ENCODE results near the gene ZBTB7B. TPM values are rescaled to one million over a fixed set of nuclear protein-coding genes. Genes with fewer than 3 reads are reported as not detected.
"Not testable (repeated sequence)": the region's sequence is repeated elsewhere in the genome, so short reads cannot be mapped to it uniquely, and the experiment has no call there.

Gene ZBTB7B
- total and polyA plus RNA-seq, 7 experiments from 2014 or later, result 3.0 to 139 (median 57.2) TPM

DNA sequence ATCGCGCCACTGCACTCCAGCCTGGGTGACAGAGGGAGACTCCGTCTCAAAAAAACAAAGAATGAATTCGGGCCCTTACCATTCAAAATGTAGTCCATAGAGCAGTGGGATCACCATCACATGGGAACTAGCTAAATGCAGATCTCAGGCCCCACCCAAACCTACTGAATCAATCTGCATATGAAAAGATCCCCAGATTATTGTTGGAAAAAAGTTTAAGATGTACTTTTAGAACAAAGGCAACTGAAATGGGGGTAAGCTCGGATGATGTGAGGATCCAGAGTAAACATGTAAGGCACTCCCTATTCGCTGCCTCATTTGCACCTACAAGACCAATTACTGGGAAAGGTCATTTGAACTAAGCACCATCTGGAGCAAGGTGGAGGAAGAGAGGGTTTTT, 20.3 kb upstream of the ZBTB7B start:
- DNase-seq (no peak), ATAC-seq (no peak)
- Histone ChIP-seq H3K9me3 (ENCODE audit: control insufficient read depth in 2 of 3, low read length in 3 of 3) (no peaks in the 10 kb centered on the region), H3K4me3 (ENCODE audit: low read length) (peak overlapping the region; percentile 64), H3K27ac (ENCODE audit: low read depth, low read length) (peak overlapping the region; percentile 73), H3K27me3 (ENCODE audit: control insufficient read depth in 2 of 2, insufficient read depth in 2 of 2, low read length in 2 of 2) (no peaks in the 10 kb centered on the region), H3K4me1 (ENCODE audit: control insufficient read depth in 2 of 2, insufficient read depth in 2 of 2, low read length in 2 of 2) (peaks cover 12 to 13% of the 10 kb centered on the region in 2 donors), H3K36me3 (ENCODE audit: control insufficient read depth in 2 of 3, insufficient read depth in 3 of 3, low read length in 3 of 3) (peaks cover 0 to 6% (median 0%) of the 10 kb centered on the region in 3 experiments)
- ChIA-PET POLR2A (interaction anchor here (0.6 to 3.6 kb wide), 15 partner anchors 12 to 539 kb away, joined by 3 to 30 read pairs (median 9); partner anchors contain the start of genes ADAM15, KRTCAP2, LENEP and PBXIP1), CTCF (interaction anchor here (1.0 to 3.1 kb wide), 7 partner anchors 12 to 79 kb away, joined by 4 to 18 read pairs (median 5); partner anchors contain the start of gene SHC1)
- Mint-ChIP-seq H3K27ac (peak overlapping the region in 1 of 9 donors; percentile 41), H3K4me1 (peaks cover 0 to 30% (median 5%) of the 10 kb centered on the region in 7 donors), H3K36me3 (peaks cover 0 to 13% (median 0%) of the 10 kb centered on the region in 5 donors), H3K9me3 (no peaks in the 10 kb centered on the region), H3K27me3 (no peaks in the 10 kb centered on the region), H3K4me3 (no peak overlapping the region)
- intact Hi-C loops (cut with micrococcal nuclease), result loop anchor here (2.0 to 5.0 kb wide), 2 partner anchors 34 to 765 kb away; no protein-coding TSS in a partner anchor

DNA sequence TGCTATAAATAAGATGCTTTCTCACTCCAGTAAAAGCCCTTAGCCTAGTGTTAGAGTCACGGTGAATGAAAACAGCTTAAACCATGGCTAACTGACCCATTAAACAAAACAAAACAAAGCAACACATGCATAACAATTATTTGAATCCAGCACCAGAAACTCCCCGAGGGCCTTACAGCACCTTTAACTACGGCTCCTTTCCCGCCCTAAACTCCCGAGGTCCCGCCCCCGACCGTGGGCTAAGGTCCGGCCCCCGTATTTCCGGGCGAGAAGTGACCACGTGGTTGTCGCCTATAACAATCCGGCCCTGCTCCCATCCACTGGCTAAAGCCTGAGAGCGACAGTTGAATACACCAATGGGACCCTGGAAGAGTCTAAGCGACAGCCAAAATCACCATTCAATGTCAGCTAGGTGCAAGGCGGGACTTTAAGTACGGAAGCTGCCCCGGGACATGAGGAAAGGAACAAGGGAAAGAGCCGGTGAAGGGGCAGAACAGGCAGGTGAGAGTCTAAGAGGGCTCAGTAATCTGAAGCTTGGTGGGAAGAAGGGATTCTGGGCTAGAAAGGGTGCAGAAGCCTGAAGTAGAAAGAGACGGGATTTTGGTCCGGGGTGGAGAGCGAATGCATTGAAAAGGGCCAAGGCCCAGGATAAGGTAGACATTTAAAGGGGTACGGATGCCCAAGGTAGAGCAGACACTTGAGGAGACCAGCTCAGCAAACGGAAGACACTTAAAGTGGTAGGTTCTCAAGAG, 19.5 kb upstream of the ZBTB7B start, which contains the start of gene FLAD1:
TSS of gene FLAD1 (plus strand) at position 448 of the 752 bp plus-strand sequence. CDS start 351 bp downstream, outside the sequence.
- peak; percentile 99 for ATAC-seq
- peak within 1 kb of the TSS; percentile 77 for H3K27ac ChIP-seq (ENCODE audit: low read depth, low read length)
- Mint-ChIP-seq H3K27ac (peak within 1 kb of the TSS in 3 of 9 donors; percentile 38 to 55 (median 41)), H3K9me3 (no peaks in the 10 kb centered on the region), H3K27me3 (no peaks in the 10 kb centered on the region), H3K4me3 (no peak within 1 kb of the TSS), H3K4me1 (peaks cover 0 to 24% (median 4%) of the 10 kb centered on the region in 7 donors), H3K36me3 (peaks cover 0 to 14% (median 0%) of the 10 kb centered on the region in 5 donors)
- peaks cover 0 to 13% (median under 1%) of the 10 kb centered on the region in 3 experiments for H3K36me3 ChIP-seq (ENCODE audit: control insufficient read depth in 2 of 3, insufficient read depth in 3 of 3, low read length in 3 of 3)
- POLR2A ChIA-PET, result interaction anchor here (0.6 to 3.6 kb wide), 21 partner anchors 9 to 540 kb away, joined by 3 to 30 read pairs (median 8); partner anchors contain the start of genes ADAM15, CKS1B, KRTCAP2 and LENEP
- CTCF ChIA-PET, result interaction anchor here (0.8 to 3.1 kb wide), 13 partner anchors 11 to 802 kb away, joined by 3 to 18 read pairs (median 4); partner anchors contain the start of genes PMVK, PYGO2 and SHC1
- H3K9me3 ChIP-seq (ENCODE audit: control insufficient read depth in 2 of 3, low read length in 3 of 3), result no peaks in the 10 kb centered on the region
- peak within 1 kb of the TSS; percentile 64 for H3K4me3 ChIP-seq (ENCODE audit: low read length)
- peaks cover 12 to 13% of the 10 kb centered on the region in 2 donors for H3K4me1 ChIP-seq (ENCODE audit: control insufficient read depth in 2 of 2, insufficient read depth in 2 of 2, low read length in 2 of 2)
- no peaks in the 10 kb centered on the region for H3K27me3 ChIP-seq (ENCODE audit: control insufficient read depth in 2 of 2, insufficient read depth in 2 of 2, low read length in 2 of 2)
- intact Hi-C loops (cut with micrococcal nuclease), result loop anchor here (1.0 to 5.0 kb wide), 10 partner anchors 9 to 764 kb away; partner anchors contain the start of genes CKS1B (in 2 of the 2), PBXIP1 (in 1 of the 2), PYGO2 (in 1 of the 2) and ZBTB7B (in 1 of the 2)
- DNase-seq, result peak; percentile 71 to 98 (median 95)

DNA sequence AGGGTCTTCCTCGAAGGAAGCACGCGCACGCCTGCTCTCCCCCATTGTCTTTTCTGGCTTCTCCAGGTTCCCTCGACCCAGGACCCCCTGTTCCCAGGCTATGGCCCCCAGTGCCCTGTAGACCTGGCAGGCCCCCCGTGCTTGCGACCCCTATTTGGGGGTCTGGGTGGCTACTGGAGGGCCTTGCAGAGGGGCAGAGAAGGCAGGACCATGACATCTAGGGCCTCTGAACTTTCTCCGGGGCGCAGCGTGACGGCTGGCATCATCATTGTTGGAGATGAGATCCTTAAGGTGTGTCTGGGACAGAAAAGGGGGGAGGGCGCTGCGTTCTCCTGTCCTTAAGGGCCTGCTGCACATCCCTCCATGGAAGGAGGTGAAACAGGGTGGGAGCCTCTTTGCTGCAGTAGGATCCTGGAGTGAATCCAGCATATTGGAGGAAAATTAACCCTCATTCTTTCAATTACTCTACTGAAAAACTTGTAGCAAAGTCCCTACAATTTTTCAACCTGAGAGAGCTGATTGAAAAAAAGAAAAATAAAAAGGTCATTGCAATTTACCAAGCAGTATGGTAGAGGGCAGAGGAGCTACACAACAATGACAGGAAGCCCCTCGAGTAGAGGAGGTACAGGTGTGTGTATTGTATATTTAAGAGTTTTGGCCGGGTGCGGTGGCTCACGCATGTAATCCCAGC, 18.7 kb upstream of the ZBTB7B start:
- Histone ChIP-seq H3K27ac (ENCODE audit: low read depth, low read length) (peak overlapping the region; percentile 77), H3K27me3 (ENCODE audit: control insufficient read depth in 2 of 2, insufficient read depth in 2 of 2, low read length in 2 of 2) (no peaks in the 10 kb centered on the region), H3K4me1 (ENCODE audit: control insufficient read depth in 2 of 2, insufficient read depth in 2 of 2, low read length in 2 of 2) (peaks cover 15 to 16% of the 10 kb centered on the region in 2 donors), H3K9me3 (ENCODE audit: control insufficient read depth in 2 of 3, low read length in 3 of 3) (no peaks in the 10 kb centered on the region), H3K36me3 (ENCODE audit: control insufficient read depth in 2 of 3, insufficient read depth in 3 of 3, low read length in 3 of 3) (peaks cover 3 to 22% (median 7%) of the 10 kb centered on the region in 3 experiments), H3K4me3 (ENCODE audit: low read length) (peak overlapping the region; percentile 64)
- ATAC-seq, result no peak
- intact Hi-C loops (cut with micrococcal nuclease), result loop anchor here (1.0 to 5.0 kb wide), 10 partner anchors 10 to 763 kb away; partner anchors contain the start of genes CKS1B (in 2 of the 2), PBXIP1 (in 1 of the 2), PYGO2 (in 1 of the 2) and ZBTB7B (in 1 of the 2)
- POLR2A ChIA-PET, result interaction anchor here (0.7 to 3.6 kb wide), 22 partner anchors 10 to 189 kb away, joined by 3 to 30 read pairs (median 7); partner anchors contain the start of genes ADAM15, CKS1B, KRTCAP2 and LENEP
- Mint-ChIP-seq H3K4me3 (no peak overlapping the region), H3K27ac (peak overlapping the region in 2 of 9 donors; percentile 38 to 55), H3K36me3 (peaks cover 0 to 18% (median 4%) of the 10 kb centered on the region in 5 donors), H3K27me3 (no peaks in the 10 kb centered on the region), H3K4me1 (peaks cover 2 to 25% (median 11%) of the 10 kb centered on the region in 7 donors), H3K9me3 (no peaks in the 10 kb centered on the region)
- no peak for DNase-seq
- CTCF ChIA-PET, result interaction anchor here (0.7 to 2.9 kb wide), 13 partner anchors 11 to 803 kb away, joined by 3 to 18 read pairs (median 4); partner anchors contain the start of genes PMVK, PYGO2 and SHC1

DNA sequence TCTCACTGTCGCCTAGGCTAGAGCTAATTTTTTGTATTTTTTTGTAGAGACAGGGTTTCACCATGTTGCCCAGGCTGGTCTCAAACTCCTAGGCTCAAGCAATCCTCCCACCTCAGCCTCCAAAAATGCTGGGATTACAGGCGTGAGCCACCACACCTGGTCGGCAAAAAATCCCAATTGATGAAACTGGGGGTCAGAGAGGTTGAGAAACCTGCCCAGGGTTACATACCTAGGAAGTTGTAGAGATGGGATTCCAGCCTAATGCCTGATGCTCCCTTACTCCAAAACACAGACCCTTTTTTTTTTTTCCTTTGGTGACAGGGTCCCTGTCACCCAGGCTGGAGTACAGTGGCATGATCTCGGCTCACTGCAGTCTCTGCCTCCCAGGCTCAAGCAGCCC, 15.9 kb upstream of the ZBTB7B start:
- H3K4me3 ChIP-seq (ENCODE audit: low read length); H3K27me3 ChIP-seq (ENCODE audit: control insufficient read depth in 2 of 2, insufficient read depth in 2 of 2, low read length in 2 of 2); H3K27ac ChIP-seq (ENCODE audit: low read depth, low read length); H3K9me3 ChIP-seq (ENCODE audit: control insufficient read depth in 2 of 3, low read length in 3 of 3); DNase-seq; ATAC-seq; H3K9me3 Mint-ChIP-seq; H3K4me3 Mint-ChIP-seq; H3K27me3 Mint-ChIP-seq; H3K27ac Mint-ChIP-seq; intact Hi-C loops (cut with micrococcal nuclease): not testable (repeated sequence)
- Histone ChIP-seq H3K4me1 (ENCODE audit: control insufficient read depth in 2 of 2, insufficient read depth in 2 of 2, low read length in 2 of 2) (peaks cover 18 to 20% of the 10 kb centered on the region in 2 donors), H3K36me3 (ENCODE audit: control insufficient read depth in 2 of 3, insufficient read depth in 3 of 3, low read length in 3 of 3) (peaks cover 3 to 38% (median 10%) of the 10 kb centered on the region in 3 experiments)
- Mint-ChIP-seq H3K4me1 (peaks cover 13 to 26% (median 18%) of the 10 kb centered on the region in 7 donors), H3K36me3 (peaks cover 0 to 14% (median 10%) of the 10 kb centered on the region in 5 donors)
- ChIA-PET CTCF (interaction anchor here (0.8 to 1.8 kb wide), 3 partner anchors 13 to 897 kb away, joined by 3 to 8 read pairs (median 4); no protein-coding TSS in a partner anchor), POLR2A (interaction anchor here (1.7 to 2.0 kb wide), 3 partner anchors 10 to 26 kb away, joined by 4 to 8 read pairs (median 5); partner anchors contain the start of gene CKS1B)

DNA sequence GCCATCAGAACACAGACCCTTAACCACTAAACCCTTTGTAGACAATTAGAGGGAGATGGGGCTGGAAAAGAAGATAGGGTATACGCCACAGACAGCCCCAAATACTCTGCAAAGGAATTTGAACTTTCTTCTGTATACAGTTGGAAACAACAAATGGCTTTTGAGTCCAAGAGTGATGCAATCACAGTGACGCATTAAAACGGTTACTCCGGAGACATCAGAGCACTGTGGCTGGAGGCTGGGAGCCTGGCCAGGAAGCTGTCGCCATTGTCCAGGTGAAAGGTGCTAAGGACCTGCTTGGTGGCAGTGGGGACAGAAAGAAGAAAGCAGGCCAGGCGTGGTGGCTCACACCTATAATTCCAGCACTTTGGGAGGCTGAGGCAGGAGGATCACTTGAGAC, 15.3 kb upstream of the ZBTB7B start:
- Histone ChIP-seq H3K4me1 (ENCODE audit: control insufficient read depth in 2 of 2, insufficient read depth in 2 of 2, low read length in 2 of 2) (peaks cover 18 to 19% of the 10 kb centered on the region in 2 donors), H3K27ac (ENCODE audit: low read depth, low read length) (no peak overlapping the region), H3K9me3 (ENCODE audit: control insufficient read depth in 2 of 3, low read length in 3 of 3) (no peaks in the 10 kb centered on the region), H3K36me3 (ENCODE audit: control insufficient read depth in 2 of 3, insufficient read depth in 3 of 3, low read length in 3 of 3) (peaks cover 3 to 38% (median 10%) of the 10 kb centered on the region in 3 experiments), H3K4me3 (ENCODE audit: low read length) (no peak overlapping the region), H3K27me3 (ENCODE audit: control insufficient read depth in 2 of 2, insufficient read depth in 2 of 2, low read length in 2 of 2) (no peaks in the 10 kb centered on the region)
- ChIA-PET POLR2A (interaction anchor here (0.7 to 2.0 kb wide), 6 partner anchors 9 to 30 kb away, joined by 3 to 8 read pairs (median 4); partner anchors contain the start of genes CKS1B and PYGO2), CTCF (interaction anchor here (1.1 to 1.8 kb wide), 3 partner anchors 12 to 317 kb away, joined by 4 to 8 read pairs (median 4); no protein-coding TSS in a partner anchor)
- Mint-ChIP-seq H3K36me3 (peaks cover 0 to 14% (median 10%) of the 10 kb centered on the region in 5 donors), H3K9me3 (no peaks in the 10 kb centered on the region), H3K4me3 (no peak overlapping the region), H3K27ac (no peak overlapping the region), H3K4me1 (peaks cover 13 to 26% (median 18%) of the 10 kb centered on the region in 7 donors), H3K27me3 (no peaks in the 10 kb centered on the region)
- no peak for DNase-seq
- no peak for ATAC-seq
- intact Hi-C loops (cut with micrococcal nuclease), result no loop called here

Data from naive thymus-derived CD4-positive, alpha-beta T cell (primary cell).